Kidney (tissue), 14 donors: ENCODE results near the gene RTP5. TPM values are rescaled to one million over a fixed set of nuclear protein-coding genes. Genes with fewer than 3 reads are reported as not detected.

ENCODE experiments used
- DNase-seq, 5 donors: peaks; one replicate each; pipeline ENCODE4 v3.0.0-alpha.2; 2013 to 2020
- FAIRE-seq: peaks from 2 replicates; lab custom pipeline; 2012; peaks lifted over from hg19 to GRCh38; lab: Jason Lieb, UNC
- H3K27ac ChIP-seq, 2 donors: one replicate each; pipeline ENCODE4 v1.7.0; 2013; ENCODE audit warnings: low read depth in 2 of 2, low read length in 2 of 2, inconsistent platforms in 1 of 2
- H3K27me3 ChIP-seq: one replicate; pipeline ENCODE4 v1.7.1; 2013; ENCODE audit warnings: low read length, inconsistent platforms; ENCODE audit not compliant: control insufficient read depth, insufficient read depth
- H3K36me3 ChIP-seq, 3 donors: one replicate each; pipeline versions ENCODE4 v1.7.0 to v1.7.1; 2013; ENCODE audit warnings: low read length in 3 of 3, control low read depth in 1 of 3, inconsistent platforms in 1 of 3; ENCODE audit not compliant: insufficient read depth in 3 of 3, control insufficient read depth in 2 of 3
- H3K4me1 ChIP-seq, 3 donors: one replicate each; pipeline versions ENCODE4 v1.7.0 to v1.7.1; 2013; ENCODE audit warnings: low read length in 3 of 3, inconsistent platforms in 1 of 3, low read depth in 1 of 3; ENCODE audit not compliant: control insufficient read depth in 2 of 3, insufficient read depth in 2 of 3
- H3K4me3 ChIP-seq, 3 donors: one replicate each; pipeline versions ENCODE4 v1.7.0 to v1.8.1; 2013; ENCODE audit warnings: low read length in 3 of 3, control low read depth in 1 of 3, inconsistent platforms in 1 of 3
- H3K9ac ChIP-seq, 3 donors: one replicate each; pipeline versions ENCODE4 v1.7.0 to v1.7.1; 2013; ENCODE audit warnings: low read length in 3 of 3, control low read depth in 1 of 3, inconsistent platforms in 1 of 3
- H3K9me3 ChIP-seq, 3 donors: one replicate each; pipeline versions ENCODE4 v1.7.0 to v1.7.1; 2013; ENCODE audit warnings: low read length in 3 of 3, control low read depth in 1 of 3, inconsistent platforms in 1 of 3; ENCODE audit not compliant: control insufficient read depth in 2 of 3, insufficient read depth in 1 of 3
- intact Hi-C: fragments of 100-400 bp; cut with DNase I; formaldehyde crosslinking; loops from one replicate; pipeline ENCODE4 v1.11.1; 2022
- polyA plus RNA-seq: library from polyadenylated mRNA; stranded (reverse); fragments of 350-450 nt; fragmentation: Illumina TruSeq; extraction: RNeasy Lipid Tissue Mini Kit (QIAGEN cat#74804); gene quantifications from one replicate; pipeline ENCODE4 v1.2.3, GENCODE V29; 2014; ENCODE audit warnings: low read depth, low replicate concordance; ENCODE audit not compliant: insufficient read depth
- total RNA-seq: library from RNA; stranded (reverse); fragmentation: NEBNext Ultra II Directional; extraction: Animal tissue kit (Norgen Biotek cat#: 25700); gene quantifications from one replicate; pipeline ENCODE4 v1.2.1, GENCODE V29; 2021
- TF ChIP-seq, protein P1 (sequence below): IDR thresholded peaks from 3 replicates; pipeline ENCODE4 v1.5.1; 2012; ENCODE audit warnings: mild to moderate bottlenecking, moderate library complexity, borderline replicate concordance; ENCODE audit not compliant: insufficient read depth; ENCODE audit errors: extremely low read depth
- donor health status: control.
- donor health status: control.
- donor health status: control.
- donor health status: control.
- donor health status: control.
- donor health status: DM: yes; HTN: yes; CAD: no.
- donor health status: Normal renal cell carcinoma (clear cell type).

RTP5 gene
- total and polyA plus RNA-seq, 2 donors from 2014 or later = 0.13 TPM; not detected in 1

DNA sequence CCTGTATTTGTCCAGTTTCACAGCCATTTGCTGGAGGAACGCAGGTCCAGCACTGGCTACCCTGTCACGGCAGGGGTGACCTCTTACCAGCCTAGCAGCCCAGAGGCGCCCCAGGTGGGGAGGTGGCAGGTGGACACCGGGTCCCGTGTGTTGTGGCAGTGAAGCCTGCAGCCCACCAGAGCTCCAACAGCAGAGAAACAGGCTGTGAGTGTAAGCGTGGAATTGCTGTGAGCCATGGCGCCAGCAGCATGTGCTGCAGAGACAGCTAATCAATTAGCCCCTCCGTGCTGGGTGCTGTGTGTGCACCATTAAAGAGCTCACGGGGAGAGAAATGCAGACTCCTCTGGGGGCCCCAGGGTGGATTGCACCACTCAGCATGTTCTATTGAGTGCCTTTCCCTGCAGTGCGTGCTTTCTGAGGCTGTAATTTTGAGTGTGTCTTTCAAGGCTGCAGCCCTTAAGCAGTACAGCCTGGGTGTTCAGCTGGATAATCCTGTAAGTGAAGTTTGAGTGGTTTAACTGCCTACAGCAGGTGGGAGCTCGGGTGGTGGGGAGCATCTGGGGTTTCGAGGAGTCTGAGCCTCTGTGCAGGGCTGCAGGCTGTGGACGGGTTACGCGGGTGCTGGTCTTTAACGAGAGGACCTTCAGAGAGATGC is 15.9 kb downstream of the RTP5 start:
- no peak overlapping the region for H3K9ac ChIP-seq
- no peaks in the 10 kb centered on the region for H3K27me3 ChIP-seq
- FAIRE-seq = no peak
- DNase-seq = peak in 1 of 5 donors; percentile 62
- H3K36me3 ChIP-seq = no peaks in the 10 kb centered on the region
- H3K4me1 ChIP-seq = peaks cover 0 to 13% (median 4%) of the 10 kb centered on the region in 3 donors
- no peaks in the 10 kb centered on the region for H3K9me3 ChIP-seq
- H3K4me3 ChIP-seq = no peak overlapping the region
- intact Hi-C loops = no loop called here
- TF ChIP-seq, protein P1, sequence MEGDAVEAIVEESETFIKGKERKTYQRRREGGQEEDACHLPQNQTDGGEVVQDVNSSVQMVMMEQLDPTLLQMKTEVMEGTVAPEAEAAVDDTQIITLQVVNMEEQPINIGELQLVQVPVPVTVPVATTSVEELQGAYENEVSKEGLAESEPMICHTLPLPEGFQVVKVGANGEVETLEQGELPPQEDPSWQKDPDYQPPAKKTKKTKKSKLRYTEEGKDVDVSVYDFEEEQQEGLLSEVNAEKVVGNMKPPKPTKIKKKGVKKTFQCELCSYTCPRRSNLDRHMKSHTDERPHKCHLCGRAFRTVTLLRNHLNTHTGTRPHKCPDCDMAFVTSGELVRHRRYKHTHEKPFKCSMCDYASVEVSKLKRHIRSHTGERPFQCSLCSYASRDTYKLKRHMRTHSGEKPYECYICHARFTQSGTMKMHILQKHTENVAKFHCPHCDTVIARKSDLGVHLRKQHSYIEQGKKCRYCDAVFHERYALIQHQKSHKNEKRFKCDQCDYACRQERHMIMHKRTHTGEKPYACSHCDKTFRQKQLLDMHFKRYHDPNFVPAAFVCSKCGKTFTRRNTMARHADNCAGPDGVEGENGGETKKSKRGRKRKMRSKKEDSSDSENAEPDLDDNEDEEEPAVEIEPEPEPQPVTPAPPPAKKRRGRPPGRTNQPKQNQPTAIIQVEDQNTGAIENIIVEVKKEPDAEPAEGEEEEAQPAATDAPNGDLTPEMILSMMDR = no peak
- no peak overlapping the region for H3K27ac ChIP-seq

DNA sequence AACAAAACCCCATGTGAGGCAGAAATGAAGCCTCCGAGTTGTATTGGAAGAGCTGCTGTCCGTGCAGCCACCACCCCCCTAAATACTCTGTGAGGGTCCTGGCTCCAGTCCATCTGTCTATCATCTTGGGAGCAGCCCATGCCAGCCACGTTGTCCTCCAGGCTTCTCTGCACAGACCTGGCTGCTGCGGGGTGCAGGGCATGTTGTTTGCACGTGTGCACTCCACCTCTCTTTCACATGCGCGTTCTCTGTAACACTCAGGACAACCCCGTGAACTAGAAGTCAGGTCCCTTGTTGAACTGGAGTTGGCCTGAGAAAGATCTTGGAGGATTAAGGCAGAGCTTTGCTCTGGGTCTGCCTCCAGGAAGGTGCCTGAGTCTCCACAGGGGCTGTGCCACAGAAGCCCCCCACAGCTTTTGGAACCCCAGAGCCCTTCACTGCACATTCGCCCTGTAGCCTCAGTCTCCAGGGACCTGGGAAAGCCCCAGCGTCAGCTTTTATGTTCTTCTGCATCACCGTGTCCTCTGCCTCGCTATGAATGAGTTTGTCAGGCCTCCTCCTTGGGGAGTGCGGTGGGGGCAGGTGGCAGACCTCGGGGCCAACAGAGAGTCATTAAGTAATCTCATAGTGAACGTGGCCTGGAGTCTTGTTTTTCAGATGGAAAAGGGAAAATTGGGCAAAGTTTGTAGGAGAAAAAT is 16.6 kb downstream of the RTP5 start:
- Histone ChIP-seq H3K9me3 (no peaks in the 10 kb centered on the region), H3K4me3 (no peak overlapping the region), H3K4me1 (peaks cover 0 to 12% (median 4%) of the 10 kb centered on the region in 3 donors), H3K36me3 (no peaks in the 10 kb centered on the region), H3K27ac (no peak overlapping the region), H3K27me3 (no peaks in the 10 kb centered on the region), H3K9ac (no peak overlapping the region)
- intact Hi-C loops = no loop called here
- TF ChIP-seq, protein P1 = no peak
- DNase-seq (peak in 1 of 5 donors; percentile 54), FAIRE-seq (no peak)

DNA sequence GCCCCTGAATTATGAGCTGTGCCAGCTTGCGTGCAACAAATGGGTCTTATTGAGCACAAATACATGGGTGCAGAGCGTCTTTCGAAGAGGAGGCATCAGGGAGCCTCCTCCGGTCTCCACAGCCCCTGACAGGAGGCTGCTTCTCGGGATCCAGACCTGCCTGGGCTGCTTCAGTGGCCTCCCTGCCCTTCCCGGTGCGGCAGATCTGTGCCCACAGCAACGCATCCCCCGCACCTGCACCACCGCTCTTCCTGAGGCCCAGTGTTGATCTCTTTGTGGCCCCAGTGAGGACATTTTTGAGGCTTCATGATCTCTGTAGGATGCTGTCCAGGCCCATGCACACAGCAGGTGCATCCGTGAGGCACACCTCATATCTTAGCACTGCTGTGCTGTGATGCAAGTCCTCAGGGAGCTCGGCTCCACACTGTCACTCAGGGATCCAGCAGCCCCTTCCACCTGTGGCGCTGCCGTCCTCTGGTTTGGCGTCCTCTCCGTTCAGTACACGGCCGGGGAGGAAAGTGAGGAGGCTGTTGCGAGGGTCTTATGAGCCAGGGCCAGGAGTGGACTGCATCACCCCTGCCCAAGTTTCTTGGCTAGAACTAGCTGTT is 17.4 kb downstream of the RTP5 start:
- Histone ChIP-seq H3K9ac (no peak overlapping the region), H3K4me3 (no peak overlapping the region), H3K36me3 (no peaks in the 10 kb centered on the region), H3K27me3 (no peaks in the 10 kb centered on the region), H3K4me1 (peaks cover 0 to 5% (median 4%) of the 10 kb centered on the region in 3 donors), H3K27ac (no peak overlapping the region), H3K9me3 (no peaks in the 10 kb centered on the region)
- TF ChIP-seq, protein P1 = no peak
- intact Hi-C loops = no loop called here
- FAIRE-seq = no peak
- DNase-seq = no peak
